ENCODE results near the gene HOMEZ.

GRCh38 chr14:23302290-23303225 lies 16.6 kb upstream of the HOMEZ start, which contains the start of gene PPP1R3E:
- no peak for TF ChIP-seq MAX (IDR thresholded peaks at IDR 0.05; ENCODE audit: low read depth)
- TF ChIP-seq CTCF (IDR thresholded peaks at IDR 0.05), result no peak
- TF ChIP-seq JUND (IDR thresholded peaks at IDR 0.05), result no peak
- 0 out of 2 replicates have a peak, but pooled peaks have one; percentile 14 for TF ChIP-seq TAF1 (IDR thresholded peaks at IDR 0.05; ENCODE audit: borderline replicate concordance, low read depth, low read length)
- no peak for TF ChIP-seq SMC3 (IDR thresholded peaks at IDR 0.05; ENCODE audit: low read depth, low read length)
- no peak for TF ChIP-seq SIN3A (IDR thresholded peaks at IDR 0.05; ENCODE audit: borderline replicate concordance, low read depth, low read length)
